GM12878 (cell line): ENCODE data around the gene RIPPLY3. TPM values are rescaled to one million over a fixed set of nuclear protein-coding genes. Genes with fewer than 3 reads are reported as not detected.

Source experiments
- ATAC-seq: fragments of 200-7000 bp; cut with Tn5 transposase; 3 replicates; pipeline ENCODE4 v1.9.1; 2020; ENCODE audit warnings: mild to moderate bottlenecking, moderate library complexity
- BruUV-seq: library from RNA; stranded (reverse); fragments of 400-500 nt; replicated peaks from 2 replicates; lab custom pipeline; 2021; lab: Mats Ljungman, UMichigan
- CTCF ChIA-PET: fragments of 300-600 bp; sonication (Branson Sonifier 250); formaldehyde crosslinking; extraction: SDS; loops from one replicate; lab custom pipeline; 2021; ENCODE audit warnings: inconsistent platforms; lab: Yijun Ruan, JAX
- POLR2A ChIA-PET: fragments of 350-600 bp; formaldehyde crosslinking; extraction: SDS; loops from one replicate; lab custom pipeline; 2021; ENCODE audit warnings: inconsistent platforms; lab: Charles Lee
- RAD21 ChIA-PET: fragments of 300-600 bp; sonication (Branson Sonifier 250); formaldehyde crosslinking; loops from one replicate; lab custom pipeline; 2023; ENCODE audit warnings: antibody characterized with exemption; ENCODE audit not compliant: unreplicated experiment; lab: Charles Lee
- SMC1A ChIA-PET: fragments of 300-600 bp; sonication (Branson Sonifier 250); formaldehyde crosslinking; loops from one replicate; lab custom pipeline; 2023; ENCODE audit not compliant: unreplicated experiment, uncharacterized antibody; lab: Charles Lee
- DNase-seq: peaks from one replicate; pipeline ENCODE4 v3.0.0-alpha.2; 2011; ENCODE audit warnings: low read depth, low spot score
- FAIRE-seq: peaks from 3 replicates; lab custom pipeline; 2011; peaks lifted over from hg19 to GRCh38; lab: Jason Lieb, UNC
- H2AFZ ChIP-seq: 2 replicates; pipeline ENCODE4 v1.6.0; 2011; ENCODE audit warnings: low read depth, low read length, control low read depth; ENCODE audit not compliant: control insufficient read depth
- H3K27ac ChIP-seq: 2 replicates; pipeline ENCODE4 v1.5.1; 2011; ENCODE audit warnings: control low read depth; ENCODE audit not compliant: control insufficient read depth, insufficient read depth
- H3K27me3 ChIP-seq, 2 experiments: replicated peaks in 1 of 2; 2 replicates each; pipeline versions ENCODE4 v1.6.0 to v1.6.1; 2011; ENCODE audit warnings: low read length in 1 of 2; ENCODE audit not compliant: control insufficient read depth in 2 of 2, insufficient read depth in 2 of 2
- H3K36me3 ChIP-seq, 2 experiments: 2 replicates each; pipeline ENCODE4 v1.5.1; 2011; ENCODE audit warnings: low read length in 1 of 2; ENCODE audit not compliant: control insufficient read depth in 2 of 2, insufficient read depth in 2 of 2
- H3K4me1 ChIP-seq: 2 replicates; pipeline ENCODE4 v1.6.1; 2011; ENCODE audit warnings: mild to moderate bottlenecking, low read length, moderate library complexity, mixed read lengths; ENCODE audit not compliant: control insufficient read depth, insufficient read depth
- H3K4me2 ChIP-seq: 2 replicates; pipeline ENCODE4 v1.6.0; 2011; ENCODE audit warnings: control low read depth; ENCODE audit not compliant: control insufficient read depth, insufficient read depth
- H3K4me3 ChIP-seq: fragments of 200-600 bp; sonication (generic); 2 replicates; pipeline ENCODE4 v1.5.1; 2016
- H3K79me2 ChIP-seq: 2 replicates; pipeline ENCODE4 v1.6.0; 2011; ENCODE audit warnings: low read length; ENCODE audit not compliant: control insufficient read depth, insufficient read depth
- H3K9ac ChIP-seq: 2 replicates; pipeline ENCODE4 v1.8.0; 2011; ENCODE audit warnings: low read length, control low read depth, mixed read lengths; ENCODE audit not compliant: control insufficient read depth, insufficient read depth
- H3K9me3 ChIP-seq: replicated peaks from 3 replicates; pipeline ENCODE4 v1.5.1; 2011; ENCODE audit warnings: mild to moderate bottlenecking, low read length; ENCODE audit not compliant: control insufficient read depth, insufficient read depth
- H4K20me1 ChIP-seq: 2 replicates; pipeline ENCODE4 v1.6.0; 2011; ENCODE audit not compliant: control insufficient read depth, insufficient read depth
- FOXK2 ChIP-seq: fragments of 450-650 bp; IDR thresholded peaks from 2 replicates; pipeline ENCODE4 v1.6.1; 2017; ENCODE audit warnings: mild to moderate bottlenecking, moderate library complexity
- JUNB ChIP-seq: IDR thresholded peaks from 2 replicates; pipeline ENCODE4 v1.6.1; 2016; ENCODE audit warnings: antibody characterized with exemption, mild to moderate bottlenecking
- KAT2A ChIP-seq: conservative IDR thresholded peaks from 2 replicates; pipeline ENCODE4 v1.6.1; 2011; ENCODE audit warnings: low read depth, low read length; ENCODE audit not compliant: control insufficient read depth
- MTA2 ChIP-seq: fragments of 450-650 bp; IDR thresholded peaks from 2 replicates; pipeline ENCODE4 v1.6.1; 2016; ENCODE audit warnings: low read depth, mild to moderate bottlenecking, moderate library complexity
- NFYA ChIP-seq: IDR thresholded peaks from 2 replicates; pipeline ENCODE4 v1.6.1; 2011; ENCODE audit warnings: low read depth, mild to moderate bottlenecking, low read length, improper control_type of control experiment, borderline replicate concordance
- NR2C2 ChIP-seq: IDR thresholded peaks from 2 replicates; pipeline ENCODE4 v1.6.1; 2011; ENCODE audit warnings: borderline replicate concordance, low read depth; ENCODE audit not compliant: control insufficient read depth, insufficient read length
- RAD51 ChIP-seq: fragments of 450-650 bp; IDR thresholded peaks from 2 replicates; pipeline ENCODE4 v1.6.1; 2016; ENCODE audit warnings: moderate library complexity, mild to moderate bottlenecking, inconsistent platforms
- RB1 ChIP-seq: fragments of 450-650 bp; formaldehyde crosslinking; IDR thresholded peaks from 2 replicates; pipeline ENCODE4 v1.6.1; 2017; ENCODE audit warnings: mild to moderate bottlenecking, borderline replicate concordance
- RELA ChIP-seq: fragments of 450-650 bp; IDR thresholded peaks from 2 replicates; pipeline ENCODE4 v1.8.0; 2014; ENCODE audit warnings: borderline replicate concordance; ENCODE audit not compliant: partially characterized antibody
- SMAD1 ChIP-seq: fragments of 450-650 bp; IDR thresholded peaks from 2 replicates; pipeline ENCODE4 v1.6.1; 2018; ENCODE audit warnings: mild to moderate bottlenecking, low read depth; ENCODE audit not compliant: partially characterized antibody
- WRNIP1 ChIP-seq: IDR thresholded peaks from 2 replicates; pipeline ENCODE4 v1.6.1; 2011; ENCODE audit warnings: low read depth, low read length, improper control_type of control experiment, borderline replicate concordance
- WGBS: methylation state at CpG from one replicate; pipeline ENCODE4 v1.1.6; 2016; ENCODE audit warnings: low lambda C conversion rate; ENCODE audit not compliant: insufficient replicate concordance, insufficient coverage; ENCODE audit errors: missing lambda C conversion rate; 5-methylcytosine and 5-hydroxymethylcytosine counted together
- in situ Hi-C: fragments of 300-500 bp; cut with MboI; formaldehyde crosslinking; loops from 9 replicates; pipeline ENCODE4 v1.14.3; 2018; ENCODE audit warnings: mixed read lengths
- intact Hi-C: fragments of 100-400 bp; cut with micrococcal nuclease; formaldehyde crosslinking; loops from one replicate; pipeline ENCODE4 v1.14.2; 2022; ENCODE audit not compliant: unreplicated experiment
- polyA plus RNA-seq, 11 experiments: library from polyadenylated mRNA; depleted of rRNA in 4 of 11; unstranded in 6 of 11; stranded (reverse) in 5 of 11; fragments of >200 nt; fragmentation: Nextera tagmentation in 4 of 11; fragmentation: Illumina TruSeq in 1 of 11; extraction: Ambion mirVana in 4 of 11; extraction: Trizol in 1 of 11; gene quantifications; 1 replicate in 1 of 11; 2 replicates in 10 of 11; pipeline versions ENCODE4 v1.2.1 to v1.2.3, GENCODE V29; 2011 to 2016; ENCODE audit warnings: inconsistent platforms in 2 of 11, missing spikeins in 2 of 11, low read depth in 1 of 11
- total RNA-seq, 4 experiments: library from RNA; depleted of rRNA in 3 of 4; stranded (reverse); fragments of >200 nt in 3 of 4; fragmentation: Illumina TruSeq in 1 of 4; extraction: Trizol in 1 of 4; gene quantifications; 2 replicates each; pipeline versions ENCODE4 v1.2.1 to v1.2.3, GENCODE V29; 2013 to 2021
- TF ChIP-seq, protein P1 (sequence below): fragments of 450-650 bp; formaldehyde crosslinking; IDR thresholded peaks from 2 replicates; pipeline ENCODE4 v1.5.0; 2022; ENCODE audit warnings: mild to moderate bottlenecking, missing genetic modification characterization
- TF ChIP-seq, protein P2 (sequence below): fragments of 450-650 bp; IDR thresholded peaks from 2 replicates; pipeline ENCODE4 v1.6.1; 2016; ENCODE audit warnings: mild to moderate bottlenecking, moderate library complexity, borderline replicate concordance
- TF ChIP-seq, protein P3 (sequence below): IDR thresholded peaks from 2 replicates; pipeline ENCODE4 v1.6.1; 2012; ENCODE audit warnings: low read depth, low read length, improper control_type of control experiment

RIPPLY3 gene
- total and polyA plus RNA-seq, 10 of the 15 experiments (the other 5 are each of a cell fraction or from before 2014, with no cell fraction given): not detected

DNA sequence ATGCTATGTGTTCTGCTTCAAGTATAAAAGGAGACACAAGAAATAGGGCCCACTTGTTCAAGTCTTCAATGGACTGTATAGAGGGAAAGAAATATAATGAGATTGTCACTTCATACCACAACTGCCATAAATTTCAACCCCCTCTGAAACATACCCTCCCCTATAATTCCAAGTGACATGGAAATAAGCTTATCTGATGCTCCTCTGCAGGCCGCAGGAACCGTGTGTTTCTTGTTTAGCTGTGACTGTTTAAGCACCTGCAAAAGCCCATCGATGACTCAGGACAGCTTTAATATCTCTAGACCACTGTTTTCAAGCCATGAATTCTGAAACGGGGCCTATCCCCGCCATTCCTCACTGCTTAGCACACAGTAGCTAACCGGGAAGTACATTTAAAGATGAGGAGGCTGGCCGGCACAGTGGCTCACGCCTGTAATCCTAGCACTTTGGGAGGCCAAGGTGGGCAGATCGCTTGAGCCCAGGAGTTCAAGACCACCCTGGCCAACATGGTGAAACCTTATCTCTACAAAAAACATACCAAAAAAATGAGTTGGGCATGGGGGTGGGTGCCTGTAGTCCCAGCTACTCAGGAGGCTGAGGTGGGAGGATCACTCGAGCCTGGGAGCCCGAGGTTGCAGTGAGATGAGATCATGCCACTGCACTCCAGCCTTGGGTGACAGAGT, 44.3 kb upstream of the RIPPLY3 start:
- in situ Hi-C loops (no loop called here), intact Hi-C loops (loop anchor here (10.0 kb wide), 1 partner anchor 293 kb away; no protein-coding TSS in a partner anchor)
- no peak overlapping the region for H3K27ac ChIP-seq
- H4K20me1 ChIP-seq: no peaks in the 10 kb centered on the region
- H3K27me3 ChIP-seq: no peaks in the 10 kb centered on the region
- no peak overlapping the region for H2AFZ ChIP-seq
- H3K36me3 ChIP-seq: no peaks in the 10 kb centered on the region
- TF ChIP-seq FOXK2: no peak
- TF ChIP-seq, protein P1, sequence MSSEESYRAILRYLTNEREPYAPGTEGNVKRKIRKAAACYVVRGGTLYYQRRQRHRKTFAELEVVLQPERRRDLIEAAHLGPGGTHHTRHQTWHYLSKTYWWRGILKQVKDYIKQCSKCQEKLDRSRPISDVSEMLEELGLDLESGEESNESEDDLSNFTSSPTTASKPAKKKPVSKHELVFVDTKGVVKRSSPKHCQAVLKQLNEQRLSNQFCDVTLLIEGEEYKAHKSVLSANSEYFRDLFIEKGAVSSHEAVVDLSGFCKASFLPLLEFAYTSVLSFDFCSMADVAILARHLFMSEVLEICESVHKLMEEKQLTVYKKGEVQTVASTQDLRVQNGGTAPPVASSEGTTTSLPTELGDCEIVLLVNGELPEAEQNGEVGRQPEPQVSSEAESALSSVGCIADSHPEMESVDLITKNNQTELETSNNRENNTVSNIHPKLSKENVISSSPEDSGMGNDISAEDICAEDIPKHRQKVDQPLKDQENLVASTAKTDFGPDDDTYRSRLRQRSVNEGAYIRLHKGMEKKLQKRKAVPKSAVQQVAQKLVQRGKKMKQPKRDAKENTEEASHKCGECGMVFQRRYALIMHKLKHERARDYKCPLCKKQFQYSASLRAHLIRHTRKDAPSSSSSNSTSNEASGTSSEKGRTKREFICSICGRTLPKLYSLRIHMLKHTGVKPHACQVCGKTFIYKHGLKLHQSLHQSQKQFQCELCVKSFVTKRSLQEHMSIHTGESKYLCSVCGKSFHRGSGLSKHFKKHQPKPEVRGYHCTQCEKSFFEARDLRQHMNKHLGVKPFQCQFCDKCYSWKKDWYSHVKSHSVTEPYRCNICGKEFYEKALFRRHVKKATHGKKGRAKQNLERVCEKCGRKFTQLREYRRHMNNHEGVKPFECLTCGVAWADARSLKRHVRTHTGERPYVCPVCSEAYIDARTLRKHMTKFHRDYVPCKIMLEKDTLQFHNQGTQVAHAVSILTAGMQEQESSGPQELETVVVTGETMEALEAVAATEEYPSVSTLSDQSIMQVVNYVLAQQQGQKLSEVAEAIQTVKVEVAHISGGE (CRISPR knock-in tag): no peak
- TF ChIP-seq RB1: no peak
- TF ChIP-seq, protein P2, sequence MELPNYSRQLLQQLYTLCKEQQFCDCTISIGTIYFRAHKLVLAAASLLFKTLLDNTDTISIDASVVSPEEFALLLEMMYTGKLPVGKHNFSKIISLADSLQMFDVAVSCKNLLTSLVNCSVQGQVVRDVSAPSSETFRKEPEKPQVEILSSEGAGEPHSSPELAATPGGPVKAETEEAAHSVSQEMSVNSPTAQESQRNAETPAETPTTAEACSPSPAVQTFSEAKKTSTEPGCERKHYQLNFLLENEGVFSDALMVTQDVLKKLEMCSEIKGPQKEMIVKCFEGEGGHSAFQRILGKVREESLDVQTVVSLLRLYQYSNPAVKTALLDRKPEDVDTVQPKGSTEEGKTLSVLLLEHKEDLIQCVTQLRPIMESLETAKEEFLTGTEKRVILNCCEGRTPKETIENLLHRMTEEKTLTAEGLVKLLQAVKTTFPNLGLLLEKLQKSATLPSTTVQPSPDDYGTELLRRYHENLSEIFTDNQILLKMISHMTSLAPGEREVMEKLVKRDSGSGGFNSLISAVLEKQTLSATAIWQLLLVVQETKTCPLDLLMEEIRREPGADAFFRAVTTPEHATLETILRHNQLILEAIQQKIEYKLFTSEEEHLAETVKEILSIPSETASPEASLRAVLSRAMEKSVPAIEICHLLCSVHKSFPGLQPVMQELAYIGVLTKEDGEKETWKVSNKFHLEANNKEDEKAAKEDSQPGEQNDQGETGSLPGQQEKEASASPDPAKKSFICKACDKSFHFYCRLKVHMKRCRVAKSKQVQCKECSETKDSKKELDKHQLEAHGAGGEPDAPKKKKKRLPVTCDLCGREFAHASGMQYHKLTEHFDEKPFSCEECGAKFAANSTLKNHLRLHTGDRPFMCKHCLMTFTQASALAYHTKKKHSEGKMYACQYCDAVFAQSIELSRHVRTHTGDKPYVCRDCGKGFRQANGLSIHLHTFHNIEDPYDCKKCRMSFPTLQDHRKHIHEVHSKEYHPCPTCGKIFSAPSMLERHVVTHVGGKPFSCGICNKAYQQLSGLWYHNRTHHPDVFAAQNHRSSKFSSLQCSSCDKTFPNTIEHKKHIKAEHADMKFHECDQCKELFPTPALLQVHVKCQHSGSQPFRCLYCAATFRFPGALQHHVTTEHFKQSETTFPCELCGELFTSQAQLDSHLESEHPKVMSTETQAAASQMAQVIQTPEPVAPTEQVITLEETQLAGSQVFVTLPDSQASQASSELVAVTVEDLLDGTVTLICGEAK: no peak
- TF ChIP-seq NFYA: no peak
- TF ChIP-seq RAD51: no peak
- no peak for TF ChIP-seq SMAD1
- TF ChIP-seq WRNIP1: no peak
- TF ChIP-seq KAT2A: no peak
- TF ChIP-seq MTA2: no peak
- TF ChIP-seq RELA: no peak
- TF ChIP-seq, protein P3, sequence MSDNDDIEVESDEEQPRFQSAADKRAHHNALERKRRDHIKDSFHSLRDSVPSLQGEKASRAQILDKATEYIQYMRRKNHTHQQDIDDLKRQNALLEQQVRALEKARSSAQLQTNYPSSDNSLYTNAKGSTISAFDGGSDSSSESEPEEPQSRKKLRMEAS: no peak
- no peak for TF ChIP-seq JUNB
- TF ChIP-seq NR2C2: no peak
- no TSS peak for BruUV-seq
- peaks cover 15% of the 10 kb centered on the region for H3K4me1 ChIP-seq
- no peak overlapping the region for H3K4me3 ChIP-seq
- ChIA-PET SMC1A (interaction anchor here (2.5 kb wide), 1 partner anchor 15 kb away, joined by 7 read pairs; no protein-coding TSS in a partner anchor), RAD21 (no interaction called here), POLR2A (interaction anchor here (0.6 kb wide), 1 partner anchor 108 kb away, joined by 4 read pairs; no protein-coding TSS in a partner anchor), CTCF (interaction anchor here (1.5 kb wide), 1 partner anchor 22 kb away, joined by 3 read pairs; no protein-coding TSS in a partner anchor)
- no peak overlapping the region for H3K4me2 ChIP-seq
- WGBS: 96% methylated on average over 11 of the region's 11 CpGs
- H3K9me3 ChIP-seq: no peaks in the 10 kb centered on the region
- FAIRE-seq (no peak), DNase-seq (no peak), ATAC-seq (no peak)
- no peak overlapping the region for H3K9ac ChIP-seq
- peaks cover 2% of the 10 kb centered on the region; the same call in 1 of the 2 replicates for H3K79me2 ChIP-seq
